Naive thymus-derived CD4-positive, alpha-beta T cell (primary cell): ENCODE data around the gene ZSCAN31. TPM values are rescaled to one million over a fixed set of nuclear protein-coding genes. Genes with fewer than 3 reads are reported as not detected.

ENCODE experiments used
- ATAC-seq: fragments of 150-1000 bp; cut with Tn5 transposase; 2 replicates; pipeline ENCODE4 v1.10.0; 2021; ENCODE audit warnings: mild to moderate bottlenecking, moderate library complexity
- CTCF ChIA-PET: fragments of 350-600 bp; sonication (Branson Sonifier 250); formaldehyde crosslinking; loops from one replicate; lab custom pipeline; 2021; ENCODE audit warnings: antibody characterized with exemption; lab: Charles Lee
- POLR2A ChIA-PET: fragments of 350-600 bp; sonication (Branson Sonifier 250); formaldehyde crosslinking; loops from one replicate; lab custom pipeline; 2021; ENCODE audit warnings: antibody characterized with exemption, inconsistent platforms; lab: Charles Lee
- DNase-seq, 9 donors: peaks; one replicate each; pipeline versions ENCODE4 v3.0.0 to v3.0.0-alpha.2; 2020 to 2022; ENCODE audit warnings: mixed read lengths in 1 of 9
- H3K27ac ChIP-seq: one replicate; pipeline ENCODE4 v1.7.0; 2013; ENCODE audit warnings: mild to moderate bottlenecking, low read depth, low read length, moderate library complexity
- H3K27me3 ChIP-seq, 2 donors: one replicate each; pipeline ENCODE4 v1.7.0; 2013; ENCODE audit warnings: low read length in 2 of 2, mild to moderate bottlenecking in 2 of 2, moderate library complexity in 2 of 2; ENCODE audit not compliant: control insufficient read depth in 2 of 2, insufficient read depth in 2 of 2
- H3K36me3 ChIP-seq, 3 experiments: 1 replicate in 2 of 3; 2 replicates in 1 of 3; pipeline ENCODE4 v1.7.0; 2013; ENCODE audit warnings: low read length in 3 of 3, mild to moderate bottlenecking in 3 of 3, moderate library complexity in 1 of 3; ENCODE audit not compliant: insufficient read depth in 3 of 3, control insufficient read depth in 2 of 3
- H3K4me1 ChIP-seq, 2 donors: one replicate each; pipeline ENCODE4 v1.7.0; 2013; ENCODE audit warnings: low read length in 2 of 2, mild to moderate bottlenecking in 2 of 2, moderate library complexity in 1 of 2; ENCODE audit not compliant: control insufficient read depth in 2 of 2, insufficient read depth in 2 of 2
- H3K4me3 ChIP-seq: 2 replicates; pipeline ENCODE4 v1.7.0; 2013; ENCODE audit warnings: mild to moderate bottlenecking, low read length
- H3K9me3 ChIP-seq, 3 experiments: 1 replicate in 2 of 3; 2 replicates in 1 of 3; pipeline ENCODE4 v1.7.0; 2013; ENCODE audit warnings: low read length in 3 of 3; ENCODE audit not compliant: control insufficient read depth in 2 of 3
- H3K27ac Mint-ChIP-seq, 9 donors: one replicate each; pipeline ENCODE4 v1.8.0; 2020 to 2022; ENCODE audit warnings: mixed read lengths in 9 of 9, mild to moderate bottlenecking in 8 of 9, moderate library complexity in 5 of 9, inconsistent platforms in 2 of 9
- H3K27me3 Mint-ChIP-seq, 5 donors: one replicate each; pipeline ENCODE4 v1.8.0; 2021 to 2022; ENCODE audit warnings: mixed read lengths in 5 of 5, mild to moderate bottlenecking in 1 of 5
- H3K36me3 Mint-ChIP-seq, 5 donors: one replicate each; pipeline ENCODE4 v1.8.0; 2020 to 2022; ENCODE audit warnings: mixed read lengths in 5 of 5, mild to moderate bottlenecking in 3 of 5, inconsistent platforms in 1 of 5
- H3K4me1 Mint-ChIP-seq, 7 donors: one replicate each; pipeline ENCODE4 v1.8.0; 2020 to 2022; ENCODE audit warnings: mixed read lengths in 7 of 7, mild to moderate bottlenecking in 3 of 7, inconsistent platforms in 1 of 7
- H3K4me3 Mint-ChIP-seq, 10 donors: one replicate each; pipeline ENCODE4 v1.8.0; 2020 to 2022; ENCODE audit warnings: mild to moderate bottlenecking in 10 of 10, mixed read lengths in 10 of 10, moderate library complexity in 6 of 10, inconsistent platforms in 2 of 10
- H3K9me3 Mint-ChIP-seq, 11 donors: one replicate each; pipeline ENCODE4 v1.8.0; 2020 to 2022; ENCODE audit warnings: mixed read lengths in 11 of 11, mild to moderate bottlenecking in 4 of 11, inconsistent platforms in 1 of 11, moderate library complexity in 1 of 11
- intact Hi-C, 2 donors: fragments of 100-400 bp; cut with micrococcal nuclease; formaldehyde crosslinking; loops; one replicate each; pipeline ENCODE4 v1.15.1; 2023
- polyA plus RNA-seq, 2 donors: library from polyadenylated mRNA; unstranded; fragments of 300-500 nt; fragmentation: Illumina TruSeq; gene quantifications; one replicate each; pipeline ENCODE4 v1.2.3, GENCODE V29; 2021
- total RNA-seq, 6 experiments: library from RNA in 5 of 6; stranded (reverse) in 5 of 6; gene quantifications; 1 replicate in 5 of 6; 2 replicates in 1 of 6; pipeline ENCODE4 v1.2.3 and lab custom pipeline; 2021 to 2026

Gene ZSCAN31
- total and polyA plus RNA-seq, 7 experiments from 2014 or later, result 0.56 to 2.4 (median 1.2) TPM

DNA sequence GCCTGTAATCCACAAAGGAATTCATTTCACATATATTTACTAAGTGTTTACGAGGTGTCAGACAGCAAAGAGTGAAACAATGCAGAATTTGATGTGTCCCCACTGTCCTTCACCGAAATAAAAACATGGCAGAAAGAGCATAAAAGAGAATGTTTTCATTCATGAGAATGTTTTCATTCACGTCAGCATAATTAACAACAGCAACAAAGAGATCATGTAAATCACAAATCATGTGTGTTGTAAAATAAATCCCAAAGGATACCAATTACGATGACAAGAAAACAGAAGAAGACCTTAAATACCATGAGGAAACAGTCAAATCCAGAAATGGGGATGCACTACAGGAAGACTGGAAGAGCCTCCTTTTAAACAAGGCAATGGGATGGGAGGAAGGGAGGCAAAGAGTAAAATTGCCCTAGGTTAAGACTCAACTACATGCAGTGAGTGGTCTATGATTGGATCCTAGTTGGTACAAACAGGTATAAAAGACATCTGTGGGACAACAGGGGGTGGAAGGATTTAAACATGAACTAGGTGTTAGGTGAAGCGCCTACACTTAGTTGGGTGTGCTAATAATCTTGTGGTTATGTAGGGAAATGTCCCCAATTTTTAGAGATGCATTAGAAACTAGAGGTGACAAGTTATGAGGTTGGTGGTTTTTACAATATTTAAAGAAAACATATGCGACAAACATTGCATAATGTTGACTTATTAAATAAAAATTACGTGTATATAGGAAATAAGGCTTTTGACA lies 1.5 kb downstream of the ZSCAN31 start:
- peaks cover 0 to 6% (median 0%) of the 10 kb centered on the region in 3 experiments for H3K36me3 ChIP-seq
- no peak overlapping the region for H3K4me3 ChIP-seq
- peaks cover 0 to 2% (median 0%) of the 10 kb centered on the region in 5 donors for H3K36me3 Mint-ChIP-seq
- no peak for ATAC-seq
- no peak overlapping the region for H3K27ac ChIP-seq
- ChIA-PET CTCF (interaction anchor here (0.9 to 1.2 kb wide), 2 partner anchors 21 to 1210 kb away, joined by 5 to 6 read pairs; no protein-coding TSS in a partner anchor), POLR2A (interaction anchor here (2.2 to 3.2 kb wide), 3 partner anchors 13 to 194 kb away, joined by 11 to 17 read pairs (median 15); partner anchors contain the start of genes ZKSCAN3 and ZKSCAN8)
- intact Hi-C loops, result loop anchor here (1.0 to 10.0 kb wide), 13 partner anchors 67 to 1157 kb away; partner anchors contain the start of genes ZKSCAN4 (in 2 of the 2), ZSCAN23 (in 2 of the 2), ZSCAN26 (in 2 of the 2) and ZKSCAN8 (in 1 of the 2)
- H3K9me3 ChIP-seq, result no peaks in the 10 kb centered on the region
- H3K4me1 Mint-ChIP-seq, result peaks cover 0 to 16% (median 9%) of the 10 kb centered on the region in 7 donors
- peak overlapping the region in 7 of 9 donors; percentile 11 to 84 (median 47) for H3K27ac Mint-ChIP-seq
- no peaks in the 10 kb centered on the region for H3K27me3 ChIP-seq
- no peak for DNase-seq
- H3K4me1 ChIP-seq, result peaks cover 9 to 10% of the 10 kb centered on the region in 2 donors
- peaks cover 0 to 3% (median 0%) of the 10 kb centered on the region in 5 donors for H3K27me3 Mint-ChIP-seq
- H3K9me3 Mint-ChIP-seq, result peaks cover 0 to 4% (median 0%) of the 10 kb centered on the region in 11 donors
- H3K4me3 Mint-ChIP-seq, result peak overlapping the region in 5 of 10 donors; percentile 6 to 58 (median 24)

DNA sequence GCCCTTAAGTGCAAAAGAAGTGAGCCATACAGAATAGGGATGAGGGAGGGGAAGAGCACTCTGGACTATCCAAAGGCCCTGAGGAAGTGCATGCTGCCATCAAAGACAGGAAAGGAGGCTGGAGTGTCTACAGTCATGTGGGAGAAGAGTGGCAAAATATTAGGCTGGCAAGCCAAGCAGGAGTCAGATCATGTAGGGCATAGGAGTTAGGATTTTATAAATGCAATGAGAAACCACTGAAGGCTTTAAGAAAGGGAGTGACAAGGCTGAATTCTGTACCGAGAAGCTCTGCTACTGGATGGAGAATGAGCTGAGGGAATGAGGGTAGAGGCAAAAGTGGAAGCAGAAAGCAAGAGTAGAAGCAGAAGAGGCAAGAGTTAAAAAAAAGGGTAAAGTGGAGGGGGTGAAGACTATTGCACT lies 2.3 kb downstream of the ZSCAN31 start:
- no peak overlapping the region for H3K4me3 Mint-ChIP-seq
- intact Hi-C loops, result loop anchor here (2.0 to 10.0 kb wide), 4 partner anchors 67 to 959 kb away; partner anchors contain the start of genes ZNF184 (in 1 of the 2) and ZSCAN26 (in 1 of the 2)
- no peak overlapping the region for H3K4me3 ChIP-seq
- H3K36me3 ChIP-seq, result peaks cover 0 to 6% (median 0%) of the 10 kb centered on the region in 3 experiments
- no peaks in the 10 kb centered on the region for H3K9me3 ChIP-seq
- POLR2A ChIA-PET, result interaction anchor here (1.6 kb wide), 1 partner anchor 67 kb away, joined by 4 read pairs; the partner anchor contains the start of gene ZSCAN26
- DNase-seq (no peak), ATAC-seq (no peak)
- no peaks in the 10 kb centered on the region for H3K27me3 ChIP-seq
- H3K27ac Mint-ChIP-seq, result peak overlapping the region in 7 of 9 donors; percentile 5 to 84 (median 15)
- H3K36me3 Mint-ChIP-seq, result peaks cover 0 to 7% (median 3%) of the 10 kb centered on the region in 5 donors
- H3K27ac ChIP-seq, result no peak overlapping the region
- H3K9me3 Mint-ChIP-seq, result peaks cover 3 to 9% (median 7%) of the 10 kb centered on the region in 11 donors
- H3K4me1 Mint-ChIP-seq, result peaks cover 0 to 16% (median 9%) of the 10 kb centered on the region in 7 donors
- CTCF ChIA-PET, result no interaction called here
- peaks cover 9 to 10% of the 10 kb centered on the region in 2 donors for H3K4me1 ChIP-seq
- peaks cover 0 to 3% (median 0%) of the 10 kb centered on the region in 5 donors for H3K27me3 Mint-ChIP-seq

- peaks cover 9 to 10% of the 10 kb centered on the region in 2 donors for H3K4me1 ChIP-seq
- no peak for DNase-seq
- no peaks in the 10 kb centered on the region for H3K9me3 ChIP-seq
- POLR2A ChIA-PET, result interaction anchor here (1.6 kb wide), 1 partner anchor 66 kb away, joined by 4 read pairs; the partner anchor contains the start of gene ZSCAN26
- no peaks in the 10 kb centered on the region for H3K27me3 ChIP-seq
- H3K27ac ChIP-seq, result no peak overlapping the region
- Mint-ChIP-seq H3K27ac (peak overlapping the region in 1 of 9 donors; percentile 25), H3K4me3 (no peak overlapping the region), H3K36me3 (peaks cover 0 to 7% (median 3%) of the 10 kb centered on the region in 5 donors), H3K9me3 (peaks cover 3 to 15% (median 7%) of the 10 kb centered on the region in 11 donors), H3K27me3 (peaks cover 0 to 3% (median 0%) of the 10 kb centered on the region in 5 donors), H3K4me1 (peaks cover 0 to 16% (median 9%) of the 10 kb centered on the region in 7 donors)
- CTCF ChIA-PET, result no interaction called here
- ATAC-seq, result no peak
- intact Hi-C loops, result loop anchor here in 1 of 2 donors (10.0 kb wide), 3 partner anchors 682 to 958 kb away; partner anchors contain the start of gene ZNF184
- no peak overlapping the region for H3K4me3 ChIP-seq
- H3K36me3 ChIP-seq, result peaks cover 0 to 6% (median 0%) of the 10 kb centered on the region in 3 experiments
Observed at GRCh38 chr6:28333047-28333446, 2.9 kb downstream of the ZSCAN31 start.

DNA sequence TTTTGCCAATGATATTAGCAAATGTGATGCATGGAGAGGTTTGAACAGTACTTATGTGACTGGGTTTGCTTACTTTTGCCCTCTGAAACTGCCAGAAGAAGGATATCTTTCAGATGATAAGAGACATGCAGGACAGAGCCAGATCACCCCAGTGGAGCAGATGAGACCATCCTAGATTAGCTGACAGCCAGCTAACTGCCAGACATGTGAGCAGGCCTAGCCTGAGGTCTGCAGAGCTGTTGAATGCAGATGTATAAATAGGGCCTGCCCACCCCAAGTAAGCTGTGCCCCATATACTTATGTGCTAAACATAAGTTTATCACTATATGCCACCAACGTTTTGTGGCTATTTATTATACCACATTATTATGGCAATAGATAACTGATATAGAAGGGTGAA lies 5.9 kb downstream of the ZSCAN31 start:
- Histone ChIP-seq H3K27ac (no peak overlapping the region), H3K27me3 (no peaks in the 10 kb centered on the region), H3K4me1 (no peaks in the 10 kb centered on the region), H3K36me3 (peaks cover 0 to 5% (median 0%) of the 10 kb centered on the region in 3 experiments), H3K9me3 (peaks cover 0 to 17% (median 5%) of the 10 kb centered on the region in 3 experiments), H3K4me3 (no peak overlapping the region)
- Mint-ChIP-seq H3K4me3 (no peak overlapping the region), H3K27ac (no peak overlapping the region), H3K4me1 (peaks cover 0 to 14% (median 9%) of the 10 kb centered on the region in 7 donors), H3K9me3 (peaks cover 15 to 45% (median 26%) of the 10 kb centered on the region in 11 donors), H3K36me3 (peaks cover 11 to 27% (median 20%) of the 10 kb centered on the region in 5 donors), H3K27me3 (peaks cover 0 to 3% (median 0%) of the 10 kb centered on the region in 5 donors)
- ATAC-seq (no peak), DNase-seq (no peak)
- ChIA-PET CTCF (interaction anchor here (0.9 kb wide), 1 partner anchor 23 kb away, joined by 3 read pairs; no protein-coding TSS in a partner anchor), POLR2A (no interaction called here)
- intact Hi-C loops, result loop anchor here in 1 of 2 donors (10.0 kb wide), 3 partner anchors 685 to 955 kb away; partner anchors contain the start of gene ZNF184

GRCh38 chr6:28326371-28326948 lies 9.5 kb downstream of the ZSCAN31 start:
- Mint-ChIP-seq H3K4me3 (no peak overlapping the region), H3K4me1 (no peaks in the 10 kb centered on the region), H3K27me3 (peaks cover 0 to 15% (median 11%) of the 10 kb centered on the region in 5 donors), H3K36me3 (peaks cover 9 to 27% (median 26%) of the 10 kb centered on the region in 5 donors), H3K27ac (no peak overlapping the region), H3K9me3 (peaks cover 17 to 52% (median 30%) of the 10 kb centered on the region in 11 donors)
- H3K27me3 ChIP-seq, result no peaks in the 10 kb centered on the region
- CTCF ChIA-PET, result no interaction called here
- DNase-seq, result no peak
- H3K4me1 ChIP-seq, result no peaks in the 10 kb centered on the region
- POLR2A ChIA-PET, result no interaction called here
- H3K27ac ChIP-seq, result no peak overlapping the region
- no peak overlapping the region for H3K4me3 ChIP-seq
- no peak for ATAC-seq
- peaks cover 0 to 5% (median 0%) of the 10 kb centered on the region in 3 experiments for H3K36me3 ChIP-seq
- H3K9me3 ChIP-seq, result peaks cover 0 to 17% (median 5%) of the 10 kb centered on the region in 3 experiments
- intact Hi-C loops, result no loop called here
